ENCODE results near the gene FAM114A2. TPM values are rescaled to one million over a fixed set of nuclear protein-coding genes. Genes with fewer than 3 reads are reported as not detected.
A peak's percentile ranks its signal among the peaks of the same experiment; 100 is the strongest.

FAM114A2 gene
- total and polyA plus RNA-seq, 2 donors (not counting 1 experiment from before 2014, with no cell fraction given), result 28.0 to 33.9 TPM

GRCh38 chr5:153964880-153965645, 73.6 kb downstream of the FAM114A2 start:
- Histone ChIP-seq H4K20me1 (ENCODE audit: control insufficient read depth, extremely low read depth, insufficient read depth, low read length) (no peaks in the 10 kb centered on the region), H3K4me3 (replicated peaks in 1 of 4; ENCODE audit: control extremely low read depth in 1 of 4, insufficient read depth in 1 of 4, low read depth in 3 of 4, low read length in 4 of 4) (peak overlapping the region in 2 of 4 experiments; percentile 21 to 41), H2AFZ (ENCODE audit: low read length) (peak overlapping the region; percentile 54), H3K36me3 (ENCODE audit: control insufficient read depth, insufficient read depth, low read length) (no peaks in the 10 kb centered on the region), H3K27ac (ENCODE audit: insufficient read depth, low read length) (no peak overlapping the region), H3K9me3 (ENCODE audit: control insufficient read depth, insufficient read depth, low read depth, low read length) (no peaks in the 10 kb centered on the region), H3K79me2 (ENCODE audit: control insufficient read depth, insufficient read depth, low read length) (no peaks in the 10 kb centered on the region), H3K27me3 (ENCODE audit: control insufficient read depth, insufficient read depth, low read length) (no peaks in the 10 kb centered on the region), H3K4me1 (ENCODE audit: control insufficient read depth, extremely low read depth, insufficient read depth, low read length) (peaks cover 11% of the 10 kb centered on the region), H3K4me2 (ENCODE audit: extremely low read depth, insufficient read depth, low read length) (peak overlapping the region; percentile 41), H3K9ac (ENCODE audit: insufficient read depth, low read length) (no peak overlapping the region)
- DNase-seq (ENCODE audit: low read depth in 2 of 2), result peak; percentile 32 to 62
- TF ChIP-seq CTCF (conservative IDR thresholded peaks at IDR 0.05 in 1 of 2, IDR thresholded peaks at IDR 0.05 in 1 of 2; ENCODE audit: low read depth in 1 of 2, low read length in 2 of 2) (peak; percentile 96 to 98), EZH2 (IDR thresholded peaks at IDR 0.05; ENCODE audit: low read length, missing control alignments) (no peak)

- H3K79me2 ChIP-seq (ENCODE audit: control insufficient read depth, insufficient read depth, low read length), result no peaks in the 10 kb centered on the region
Measured at GRCh38 chr5:153964191-153964879, 74.4 kb downstream of the FAM114A2 start.

More at GRCh38 chr5:153964191-153964879, 74.4 kb downstream of the FAM114A2 start:
- H3K27me3 ChIP-seq (ENCODE audit: control insufficient read depth, insufficient read depth, low read length), result no peaks in the 10 kb centered on the region
- peak overlapping the region; percentile 54 for H2AFZ ChIP-seq (ENCODE audit: low read length)
- no peak overlapping the region for H3K4me2 ChIP-seq (ENCODE audit: extremely low read depth, insufficient read depth, low read length)
- H3K36me3 ChIP-seq (ENCODE audit: control insufficient read depth, insufficient read depth, low read length), result no peaks in the 10 kb centered on the region
- H3K4me3 ChIP-seq (replicated peaks in 1 of 4; ENCODE audit: control extremely low read depth in 1 of 4, insufficient read depth in 1 of 4, low read depth in 3 of 4, low read length in 4 of 4), result peak overlapping the region in 1 of 4 experiments; percentile 41
- no peak overlapping the region for H3K27ac ChIP-seq (ENCODE audit: insufficient read depth, low read length)
- H3K9me3 ChIP-seq (ENCODE audit: control insufficient read depth, insufficient read depth, low read depth, low read length), result no peaks in the 10 kb centered on the region
- DNase-seq (ENCODE audit: low read depth in 2 of 2), result no peak
- no peaks in the 10 kb centered on the region for H4K20me1 ChIP-seq (ENCODE audit: control insufficient read depth, extremely low read depth, insufficient read depth, low read length)
- H3K9ac ChIP-seq (ENCODE audit: insufficient read depth, low read length), result no peak overlapping the region
- TF ChIP-seq EZH2 (IDR thresholded peaks at IDR 0.05; ENCODE audit: low read length, missing control alignments) (no peak), CTCF (conservative IDR thresholded peaks at IDR 0.05 in 1 of 2, IDR thresholded peaks at IDR 0.05 in 1 of 2; ENCODE audit: low read depth in 1 of 2, low read length in 2 of 2) (no peak)
- H3K4me1 ChIP-seq (ENCODE audit: control insufficient read depth, extremely low read depth, insufficient read depth, low read length), result peaks cover 17% of the 10 kb centered on the region

All from fibroblast of lung (primary cell).